OCI-LY1 (cell line): ENCODE measurements around the gene CTXND1.

ENCODE experiments used
- CTCF ChIP-seq: fragments of 200-600 bp; sonication (generic), shearing (Covaris generic); IDR thresholded peaks from 2 replicates; pipeline ENCODE4 v1.5.1; 2017; ENCODE audit warnings: mild to moderate bottlenecking, antibody characterized with exemption, low read length, moderate library complexity, mixed read lengths
- EZH2 ChIP-seq: fragments of 200-600 bp; sonication (generic), shearing (Covaris generic); IDR thresholded peaks from 2 replicates; pipeline ENCODE4 v1.8.0; 2017; ENCODE audit warnings: borderline replicate concordance, mixed run types, mild to moderate bottlenecking, antibody characterized with exemption, low read length, moderate library complexity, mixed read lengths

GRCh38 chr15:80266745-80267144 is 14.7 kb upstream of the CTXND1 start:
- TF ChIP-seq CTCF (no peak), EZH2 (no peak)
